B cell (primary cell): ENCODE results near the gene CNTNAP2. TPM values are rescaled to one million over a fixed set of nuclear protein-coding genes. Genes with fewer than 3 reads are reported as not detected.

Experiments
- ATAC-seq: fragments of 200-7000 bp; cut with Tn5 transposase; one replicate; pipeline ENCODE4 v1.10.0; 2021; ENCODE audit warnings: low read depth, mild to moderate bottlenecking, moderate number of reproducible peaks, moderate library complexity
- CTCF ChIA-PET: fragments of 350-600 bp; sonication (Branson Sonifier 250); formaldehyde crosslinking; loops from one replicate; lab custom pipeline; 2021; ENCODE audit warnings: antibody characterized with exemption, inconsistent platforms; lab: Charles Lee
- POLR2A ChIA-PET: fragments of 350-600 bp; sonication (Branson Sonifier 250); formaldehyde crosslinking; loops from one replicate; lab custom pipeline; 2021; ENCODE audit warnings: antibody characterized with exemption; lab: Charles Lee
- DNase-seq: peaks from one replicate; pipeline ENCODE4 v3.0.0; 2013
- H2AFZ ChIP-seq: 2 replicates; pipeline ENCODE4 v1.6.1; 2012; ENCODE audit warnings: mild to moderate bottlenecking, low read depth, low read length; ENCODE audit not compliant: insufficient read depth, poor library complexity, severe bottlenecking
- H3K27ac ChIP-seq, 2 donors: 1 replicate in 1 of 2; 2 replicates in 1 of 2; pipeline ENCODE4 v1.5.1; 2012 to 2013; ENCODE audit warnings: low read length in 2 of 2, mild to moderate bottlenecking in 2 of 2, moderate library complexity in 1 of 2
- H3K27me3 ChIP-seq, 4 experiments: fragments of 200-600 bp in 1 of 4; sonication (generic) in 1 of 4; replicated peaks in 1 of 4; 1 replicate in 2 of 4; 2 replicates in 2 of 4; pipeline versions ENCODE4 v1.6.1 to v1.7.0; 2013 to 2016; ENCODE audit warnings: low read length in 3 of 4, mild to moderate bottlenecking in 2 of 4, mixed read lengths in 1 of 4, moderate library complexity in 1 of 4; ENCODE audit not compliant: insufficient read depth in 4 of 4, control insufficient read depth in 3 of 4; ENCODE audit errors: control extremely low read depth in 1 of 4
- H3K36me3 ChIP-seq, 2 experiments: replicated peaks in 1 of 2; 1 replicate in 1 of 2; 2 replicates in 1 of 2; pipeline versions ENCODE4 v1.6.1 to v1.7.1; 2013; ENCODE audit warnings: low read length in 1 of 2; ENCODE audit not compliant: insufficient read depth in 2 of 2, control insufficient read depth in 1 of 2; ENCODE audit errors: control extremely low read depth in 1 of 2, extremely low read depth in 1 of 2
- H3K4me1 ChIP-seq, 2 donors: fragments of 200-600 bp in 1 of 2; sonication (generic) in 1 of 2; 1 replicate in 1 of 2; 2 replicates in 1 of 2; pipeline versions ENCODE4 v1.5.1 to v1.6.1; 2013 to 2017; ENCODE audit warnings: low read length in 2 of 2; ENCODE audit not compliant: control insufficient read depth in 2 of 2, insufficient read depth in 2 of 2
- H3K4me2 ChIP-seq: replicated peaks from 2 replicates; pipeline ENCODE3; 2012; ENCODE audit warnings: mild to moderate bottlenecking, low read depth, low read length; ENCODE audit not compliant: poor library complexity, severe bottlenecking
- H3K4me3 ChIP-seq, 5 experiments: fragments of 200-600 bp in 1 of 5; sonication (generic) in 1 of 5; 1 replicate in 3 of 5; 2 replicates in 2 of 5; pipeline versions ENCODE4 v1.5.1 to v1.7.0; 2011 to 2016; ENCODE audit warnings: low read length in 4 of 5, mild to moderate bottlenecking in 4 of 5, low read depth in 2 of 5, control low read depth in 1 of 5, moderate library complexity in 1 of 5; ENCODE audit not compliant: insufficient read depth in 1 of 5; ENCODE audit errors: control extremely low read depth in 1 of 5, extremely low read depth in 1 of 5
- H3K79me2 ChIP-seq: fragments of 200-600 bp; sonication (generic); one replicate; pipeline ENCODE4 v1.6.0; 2016; ENCODE audit warnings: low read length; ENCODE audit not compliant: control insufficient read depth, insufficient read depth
- H3K9ac ChIP-seq: fragments of 200-600 bp; sonication (generic); 2 replicates; pipeline ENCODE4 v1.6.1; 2017; ENCODE audit warnings: mild to moderate bottlenecking, low read length, moderate library complexity
- H3K9me3 ChIP-seq, 3 donors: one replicate each; pipeline versions ENCODE4 v1.6.1 to v1.7.1; 2013; ENCODE audit warnings: low read length in 2 of 3; ENCODE audit not compliant: control insufficient read depth in 2 of 3, insufficient read depth in 1 of 3; ENCODE audit errors: control extremely low read depth in 1 of 3
- H4K20me1 ChIP-seq: 2 replicates; pipeline ENCODE4 v1.6.0; 2012; ENCODE audit warnings: mild to moderate bottlenecking, low read length; ENCODE audit not compliant: insufficient read depth, control insufficient read depth, poor library complexity, severe bottlenecking
- H3K27ac Mint-ChIP-seq: one replicate; pipeline ENCODE4 v1.8.0; 2021; ENCODE audit warnings: mixed read lengths
- H3K27me3 Mint-ChIP-seq: one replicate; pipeline ENCODE4 v1.8.0; 2021; ENCODE audit warnings: mixed read lengths
- H3K4me1 Mint-ChIP-seq: one replicate; pipeline ENCODE4 v1.8.0; 2021; ENCODE audit warnings: mixed read lengths
- H3K4me3 Mint-ChIP-seq: one replicate; pipeline ENCODE4 v1.8.0; 2021; ENCODE audit warnings: mixed read lengths
- H3K9me3 Mint-ChIP-seq: one replicate; pipeline ENCODE4 v1.8.0; 2022; ENCODE audit warnings: mixed read lengths; ENCODE audit not compliant: insufficient read depth
- EZH2 ChIP-seq: IDR thresholded peaks from 2 replicates; pipeline ENCODE4 v1.6.1; 2012; ENCODE audit warnings: borderline replicate concordance, low read depth, mild to moderate bottlenecking, moderate library complexity, low read length; ENCODE audit not compliant: insufficient read depth, poor library complexity, severe bottlenecking
- whole genome bisulfite sequencing: methylation state at CpG from one replicate; pipeline ENCODE4 v1.1.5; 2013; ENCODE audit warnings: missing lambda C conversion rate; ENCODE audit not compliant: insufficient coverage; 5-methylcytosine and 5-hydroxymethylcytosine counted together
- intact Hi-C: fragments of 100-400 bp; cut with micrococcal nuclease; formaldehyde crosslinking; loops from one replicate; pipeline ENCODE4 v1.10.0; 2022
- polyA plus RNA-seq: library from polyadenylated mRNA; depleted of rRNA; stranded (reverse); fragments of >200 nt; gene quantifications from 2 replicates; pipeline ENCODE4 v1.2.3, GENCODE V29; 2012
- total RNA-seq, 2 donors: library from RNA; stranded (reverse); fragments of 120-200 nt in 1 of 2; gene quantifications; 1 replicate in 1 of 2; 2 replicates in 1 of 2; pipeline versions ENCODE4 v1.2.3 to v1.2.4, GENCODE V29; 2013 to 2022
- TF ChIP-seq, protein P1 (sequence below): fragments of 200-600 bp; IDR thresholded peaks from one replicate; pipeline ENCODE4 v1.8.0; 2022; ENCODE audit warnings: antibody characterized with exemption, mild to moderate bottlenecking

CNTNAP2 gene
- total and polyA plus RNA-seq, 2 donors (not counting 1 experiment from before 2014, with no cell fraction given) = 7.4 to 16.6 TPM

DNA sequence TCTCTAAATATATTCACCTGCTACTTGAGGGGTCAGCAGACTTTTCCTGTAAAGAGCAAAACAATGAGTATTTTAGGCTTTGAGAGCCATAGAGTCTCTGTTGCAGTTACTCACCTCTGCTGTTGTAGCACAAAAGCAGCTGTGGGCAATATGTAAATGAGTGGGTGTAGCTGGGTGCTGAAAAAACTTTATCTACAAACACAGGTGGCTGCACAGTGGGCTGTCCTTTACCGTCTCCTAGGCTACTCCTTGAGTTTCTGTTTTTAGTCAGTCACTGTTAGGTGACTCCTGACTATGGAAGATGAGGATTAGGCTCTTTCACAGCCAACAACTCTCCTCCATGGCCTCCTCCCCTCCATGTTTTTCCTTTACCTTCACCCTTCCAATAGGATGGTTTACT is 2187.9 kb downstream of the CNTNAP2 start:
- Histone ChIP-seq H3K4me3 (peak overlapping the region; percentile 2 to 60 (median 40)), H3K4me2 (peak overlapping the region; percentile 73), H3K36me3 (no peaks in the 10 kb centered on the region), H3K27ac (peak overlapping the region; percentile 83 to 90), H3K79me2 (no peaks in the 10 kb centered on the region), H4K20me1 (no peaks in the 10 kb centered on the region), H3K9me3 (peaks cover 1 to 33% (median 25%) of the 10 kb centered on the region in 3 donors), H3K27me3 (no peaks in the 10 kb centered on the region), H3K9ac (peak overlapping the region; percentile 56), H2AFZ (peak overlapping the region; percentile 20), H3K4me1 (peaks cover 60 to 62% of the 10 kb centered on the region in 2 donors)
- POLR2A ChIA-PET = interaction anchor here (0.6 to 0.8 kb wide), 3 partner anchors 10 to 39 kb away, joined by 3 to 4 read pairs (median 3); no protein-coding TSS in a partner anchor
- peaks cover 17% of the 10 kb centered on the region for H3K9me3 Mint-ChIP-seq
- peak; percentile 70 for DNase-seq
- ATAC-seq = peak; percentile 79
- CTCF ChIA-PET = interaction anchor here (1.3 to 6.2 kb wide), 4 partner anchors 9 to 41 kb away, joined by 4 to 44 read pairs (median 6); no protein-coding TSS in a partner anchor
- H3K4me1 Mint-ChIP-seq = peaks cover 65% of the 10 kb centered on the region
- TF ChIP-seq EZH2 = no peak
- TF ChIP-seq, protein P1, sequence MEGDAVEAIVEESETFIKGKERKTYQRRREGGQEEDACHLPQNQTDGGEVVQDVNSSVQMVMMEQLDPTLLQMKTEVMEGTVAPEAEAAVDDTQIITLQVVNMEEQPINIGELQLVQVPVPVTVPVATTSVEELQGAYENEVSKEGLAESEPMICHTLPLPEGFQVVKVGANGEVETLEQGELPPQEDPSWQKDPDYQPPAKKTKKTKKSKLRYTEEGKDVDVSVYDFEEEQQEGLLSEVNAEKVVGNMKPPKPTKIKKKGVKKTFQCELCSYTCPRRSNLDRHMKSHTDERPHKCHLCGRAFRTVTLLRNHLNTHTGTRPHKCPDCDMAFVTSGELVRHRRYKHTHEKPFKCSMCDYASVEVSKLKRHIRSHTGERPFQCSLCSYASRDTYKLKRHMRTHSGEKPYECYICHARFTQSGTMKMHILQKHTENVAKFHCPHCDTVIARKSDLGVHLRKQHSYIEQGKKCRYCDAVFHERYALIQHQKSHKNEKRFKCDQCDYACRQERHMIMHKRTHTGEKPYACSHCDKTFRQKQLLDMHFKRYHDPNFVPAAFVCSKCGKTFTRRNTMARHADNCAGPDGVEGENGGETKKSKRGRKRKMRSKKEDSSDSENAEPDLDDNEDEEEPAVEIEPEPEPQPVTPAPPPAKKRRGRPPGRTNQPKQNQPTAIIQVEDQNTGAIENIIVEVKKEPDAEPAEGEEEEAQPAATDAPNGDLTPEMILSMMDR = no peak
- peak overlapping the region; percentile 98 for H3K27ac Mint-ChIP-seq
- intact Hi-C loops = loop anchor here (5.0 kb wide), 1 partner anchor 33 kb away; no protein-coding TSS in a partner anchor
- no peaks in the 10 kb centered on the region for H3K27me3 Mint-ChIP-seq
- WGBS = no CpG with 5 or more reads among the region's 1 CpG
- peak overlapping the region; percentile 81 for H3K4me3 Mint-ChIP-seq

DNA sequence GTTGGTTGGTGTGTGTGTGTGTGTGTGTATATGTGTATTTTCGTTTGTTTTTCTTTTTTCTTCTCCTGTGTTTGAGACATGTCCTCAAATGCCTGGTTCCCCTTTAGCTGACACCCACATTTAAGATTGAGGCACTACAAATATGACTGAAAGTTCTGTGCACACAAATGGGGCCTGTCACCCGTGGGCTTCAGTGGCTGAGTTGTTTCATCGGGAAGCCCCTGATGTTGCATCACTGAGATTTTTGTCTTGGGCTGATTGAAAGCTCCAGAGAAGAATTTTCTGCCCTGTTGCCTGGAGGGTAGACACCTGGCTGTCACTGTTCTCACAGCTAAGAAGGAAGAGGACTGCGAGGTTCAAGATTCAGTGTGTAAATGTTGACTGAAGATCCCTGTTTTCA is 2190.2 kb downstream of the CNTNAP2 start:
- DNase-seq (peak; percentile 60), ATAC-seq (peak; percentile 11)
- Histone ChIP-seq H3K4me2 (peak overlapping the region; percentile 73), H3K27ac (peak overlapping the region; percentile 83 to 90), H2AFZ (peak overlapping the region; percentile 63), H3K36me3 (no peaks in the 10 kb centered on the region), H3K9ac (peak overlapping the region; percentile 56), H4K20me1 (no peaks in the 10 kb centered on the region), H3K9me3 (peaks cover 1 to 25% (median 21%) of the 10 kb centered on the region in 3 donors), H3K4me1 (peaks cover 56 to 57% of the 10 kb centered on the region in 2 donors), H3K27me3 (no peaks in the 10 kb centered on the region), H3K4me3 (peak overlapping the region in 3 of 5 experiments; percentile 17 to 60 (median 19)), H3K79me2 (no peaks in the 10 kb centered on the region)
- Mint-ChIP-seq H3K4me1 (peaks cover 63% of the 10 kb centered on the region), H3K4me3 (peak overlapping the region; percentile 74), H3K27me3 (no peaks in the 10 kb centered on the region), H3K27ac (peak overlapping the region; percentile 89), H3K9me3 (peaks cover 17% of the 10 kb centered on the region)
- POLR2A ChIA-PET = no interaction called here
- CTCF ChIA-PET = interaction anchor here (1.3 to 6.2 kb wide), 4 partner anchors 9 to 656 kb away, joined by 3 to 44 read pairs (median 4); no protein-coding TSS in a partner anchor
- WGBS = 0% methylated on average over 2 of the region's 4 CpGs
- TF ChIP-seq EZH2 = no peak
- TF ChIP-seq, protein P1 = no peak
- intact Hi-C loops = no loop called here
